Measurements from ENCODE around the gene MAN1B1. TPM values are rescaled to one million over a fixed set of nuclear protein-coding genes. Genes with fewer than 3 reads are reported as not detected.

MAN1B1 gene
- total RNA-seq, 1 donor from 2014 or later = 59.5 TPM

DNA sequence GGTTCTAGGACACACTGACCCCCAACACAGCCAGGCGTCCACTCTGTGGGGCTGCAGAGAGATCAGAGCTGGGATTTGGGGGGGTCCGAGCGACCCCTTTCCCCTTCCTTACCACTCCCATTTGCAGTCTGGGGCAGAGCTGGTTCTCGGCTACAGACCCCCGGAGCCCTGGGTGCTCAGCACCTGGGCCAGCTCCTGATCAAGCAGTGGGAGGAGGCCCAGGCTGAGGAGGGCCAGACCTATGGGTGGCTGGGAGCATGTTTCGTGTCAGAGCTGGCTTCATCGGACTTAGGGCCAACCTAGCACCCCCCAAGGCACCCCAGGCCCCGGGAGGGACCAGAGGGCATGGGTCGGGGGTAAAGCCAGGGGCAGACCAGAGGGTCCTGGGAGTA lies 59.7 kb downstream of the MAN1B1 start:
- DNase-seq = no peak

DNA sequence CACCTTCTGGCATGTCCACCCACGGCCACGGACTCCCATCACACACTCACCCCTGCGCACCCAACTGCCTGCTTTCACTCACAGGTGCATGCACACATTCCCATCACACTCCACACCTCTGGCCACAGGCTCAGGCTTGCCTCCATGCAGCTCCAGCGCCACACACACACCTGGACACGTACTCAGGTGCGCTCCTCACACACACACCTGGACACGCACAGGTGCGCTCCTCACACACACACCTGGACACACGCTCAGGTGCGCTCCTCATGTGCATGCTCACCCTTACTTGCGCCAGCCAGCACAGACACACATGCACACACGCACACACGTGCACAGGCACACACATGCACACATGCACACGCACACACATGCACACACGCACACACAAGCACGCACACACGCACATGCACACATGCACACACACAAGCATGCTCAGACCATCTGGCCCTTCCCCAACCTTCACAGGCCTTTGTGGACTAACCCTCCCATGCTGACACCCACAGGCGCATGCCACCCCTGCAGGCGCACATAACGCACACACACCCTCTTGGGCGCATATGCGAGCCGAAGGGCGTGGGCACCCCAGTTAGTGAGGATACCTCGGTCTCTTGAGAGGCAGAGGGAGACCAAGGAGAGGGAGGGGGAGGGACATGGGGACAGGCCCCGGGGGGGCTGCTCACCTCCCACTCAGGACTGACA lies 60.5 kb downstream of the MAN1B1 start:
- DNase-seq = no peak

DNA sequence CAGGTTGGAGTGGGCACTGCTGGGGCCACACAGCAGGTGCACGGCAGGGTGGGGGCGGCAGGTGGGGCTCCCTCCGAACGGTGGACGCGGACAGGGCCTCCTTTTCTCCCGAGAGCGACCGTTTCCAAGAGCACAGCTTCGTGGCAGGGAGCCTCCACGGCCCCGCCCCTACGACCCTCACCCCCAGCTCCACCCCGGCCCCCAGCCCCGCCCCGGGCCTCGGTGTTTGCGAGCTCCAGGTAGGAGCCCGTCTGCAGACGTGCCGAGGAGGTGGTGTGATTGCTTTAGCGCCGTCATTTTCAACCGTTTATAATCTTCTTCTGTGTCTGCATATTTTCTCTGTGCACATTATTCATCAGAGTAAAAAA lies 61.0 kb downstream of the MAN1B1 start:
- no peak for DNase-seq

DNA sequence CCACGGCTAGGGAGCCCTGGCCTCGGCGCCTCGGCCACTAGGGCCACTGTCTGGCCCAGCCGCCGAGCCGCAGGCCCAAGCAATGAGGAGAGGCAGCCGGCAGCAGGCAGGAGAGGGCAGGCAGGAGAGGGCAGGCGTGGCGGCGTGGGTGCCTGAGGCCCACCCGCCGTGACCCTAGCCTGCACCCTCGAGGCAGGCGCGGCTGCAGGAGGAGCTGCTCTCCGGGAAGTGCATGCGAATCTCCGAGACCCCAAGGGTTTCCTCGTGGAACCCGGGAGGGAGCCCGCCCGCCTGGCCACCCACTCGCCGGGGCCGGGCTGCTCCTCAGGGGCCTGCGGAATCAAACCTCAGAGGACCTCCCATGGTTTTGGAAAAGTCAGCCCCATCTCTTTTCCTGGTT lies 61.5 kb downstream of the MAN1B1 start:
- DNase-seq = no peak

DNA sequence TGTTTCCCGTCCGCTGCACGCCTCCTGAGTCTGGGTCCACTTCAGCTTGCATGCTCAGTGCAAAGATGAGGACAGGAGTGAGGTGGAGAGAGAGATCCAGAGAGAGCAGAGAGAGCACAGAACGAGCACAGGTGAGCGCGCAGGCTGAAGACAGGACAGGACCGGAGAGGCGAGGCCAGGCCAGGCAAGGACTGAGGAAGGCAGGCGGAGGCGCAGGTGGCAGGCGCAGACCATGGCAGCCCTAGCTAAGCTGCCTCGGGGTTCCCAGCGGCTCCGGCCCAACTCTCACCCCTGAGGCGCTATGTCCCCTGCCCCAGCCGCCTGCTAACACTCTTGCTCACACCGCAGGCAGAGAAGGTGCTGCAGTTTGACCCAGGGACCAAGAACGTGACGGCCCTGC lies 61.9 kb downstream of the MAN1B1 start:
- no peak for DNase-seq

DNA sequence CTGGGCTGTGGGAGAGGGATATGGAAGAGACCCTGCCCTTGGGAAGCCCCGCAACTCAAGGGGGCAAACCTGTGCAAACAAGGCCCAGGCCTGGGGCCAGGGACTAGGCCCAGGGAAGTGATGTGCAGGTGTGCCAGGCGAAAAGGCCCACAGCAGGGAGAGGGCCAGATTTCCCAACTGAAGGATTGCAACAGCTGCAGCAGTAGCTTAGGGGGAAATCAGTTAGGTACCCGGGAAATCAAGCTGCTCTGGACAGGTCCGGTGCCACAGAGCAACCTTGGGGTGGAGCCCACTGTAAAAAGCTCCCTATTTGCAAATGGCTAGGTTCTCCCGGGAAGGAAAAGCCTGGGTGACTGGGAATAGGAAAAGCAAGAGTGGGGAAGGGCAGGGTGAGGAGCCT lies 62.6 kb downstream of the MAN1B1 start:
- no peak for DNase-seq

DNA sequence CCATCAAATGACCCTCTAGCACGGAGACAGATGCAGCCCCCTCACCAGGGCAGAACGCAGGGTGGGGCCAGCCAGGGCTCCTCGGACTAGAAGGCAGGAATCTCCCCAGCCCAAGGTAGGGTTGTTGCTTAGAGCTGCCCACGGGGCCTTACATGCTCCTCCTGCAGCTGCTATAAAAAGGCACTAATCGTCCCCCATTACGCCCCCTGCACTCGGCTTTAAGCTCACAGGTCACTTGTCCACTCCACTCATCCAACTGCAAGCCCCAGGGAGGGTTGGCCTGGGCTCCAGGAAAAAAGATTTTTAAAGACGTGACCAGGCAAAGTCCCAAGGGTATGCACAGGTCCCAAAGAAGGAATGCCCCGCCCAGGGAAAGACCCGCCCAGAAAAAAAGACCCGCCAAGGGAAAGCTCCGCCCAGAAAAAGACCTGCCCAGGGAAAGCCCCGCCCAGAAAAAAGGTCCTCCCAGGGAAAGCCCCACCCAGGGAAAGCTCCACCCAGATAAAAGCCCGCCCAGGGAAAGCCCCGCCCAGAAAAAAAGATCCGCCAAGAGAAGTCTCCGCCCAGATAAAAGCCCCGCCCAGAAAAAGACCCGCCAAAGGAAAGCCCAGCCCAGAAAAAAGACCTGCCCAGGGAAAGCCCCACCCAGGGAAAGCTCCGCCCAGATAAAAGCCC lies 63.3 kb downstream of the MAN1B1 start:
- no peak for DNase-seq

DNA sequence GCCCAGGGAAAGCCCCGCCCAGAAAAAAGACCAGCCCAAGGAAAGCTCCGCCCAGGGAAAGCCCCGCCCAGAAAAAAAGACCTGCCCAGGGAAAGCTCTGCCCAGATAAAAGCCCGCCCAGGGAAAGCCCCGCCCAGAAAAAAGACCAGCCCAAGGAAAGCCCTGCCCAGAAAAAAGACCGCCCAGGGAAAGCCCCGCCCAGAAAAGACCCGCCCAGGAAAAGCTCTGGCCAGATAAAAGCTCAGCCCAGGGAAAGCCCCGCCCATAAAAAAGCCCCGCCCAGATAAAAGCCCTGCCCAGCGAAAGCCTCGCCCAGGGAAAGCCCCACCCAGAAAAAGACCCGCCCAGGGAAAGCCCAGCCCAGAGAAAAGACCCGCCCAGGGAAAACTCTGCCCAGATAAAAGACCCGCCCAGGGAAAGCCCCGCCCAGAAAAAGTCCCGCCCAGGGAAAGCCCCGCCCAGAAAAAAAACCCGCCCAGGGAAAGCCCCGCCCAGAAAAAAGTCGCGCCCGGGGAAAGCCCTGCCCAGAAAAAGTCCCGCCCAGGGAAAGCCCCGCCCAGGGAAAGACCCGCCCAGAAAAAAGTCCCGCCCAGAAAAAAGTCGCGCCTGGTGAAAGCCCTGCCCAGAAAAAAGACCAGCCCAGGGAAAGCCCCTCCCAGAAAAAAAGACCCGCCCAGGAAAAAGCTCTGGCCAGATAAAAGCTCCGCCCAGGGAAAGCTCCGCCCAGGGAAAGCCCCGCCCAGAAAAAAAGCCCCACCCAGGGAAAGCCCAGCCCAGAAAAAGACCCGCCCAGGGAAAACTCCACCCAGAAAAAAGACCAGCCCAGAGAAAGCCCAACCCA lies 64.1 kb downstream of the MAN1B1 start:
- no peak for DNase-seq

DNA sequence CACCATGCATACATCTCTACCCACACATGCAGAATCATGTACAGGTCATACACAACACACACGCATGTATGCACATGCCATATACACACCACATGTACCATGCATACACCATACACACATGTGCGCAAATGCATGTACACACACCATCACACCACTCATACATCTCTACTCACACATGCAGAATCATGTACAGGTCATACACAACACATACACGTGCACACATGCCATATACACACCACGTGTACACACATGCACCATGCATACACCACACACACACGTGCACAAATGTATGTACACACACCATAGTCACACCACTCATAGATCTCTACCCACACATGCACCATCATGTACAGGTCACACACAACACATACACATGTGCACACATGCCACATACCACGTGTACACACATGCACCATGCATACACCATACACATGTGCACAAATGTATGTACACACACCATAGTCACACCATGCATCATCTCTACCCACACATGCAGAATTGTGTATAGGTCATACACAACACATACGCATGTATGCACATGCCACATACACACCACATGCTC lies 66.1 kb downstream of the MAN1B1 start:
- no peak for DNase-seq

DNA sequence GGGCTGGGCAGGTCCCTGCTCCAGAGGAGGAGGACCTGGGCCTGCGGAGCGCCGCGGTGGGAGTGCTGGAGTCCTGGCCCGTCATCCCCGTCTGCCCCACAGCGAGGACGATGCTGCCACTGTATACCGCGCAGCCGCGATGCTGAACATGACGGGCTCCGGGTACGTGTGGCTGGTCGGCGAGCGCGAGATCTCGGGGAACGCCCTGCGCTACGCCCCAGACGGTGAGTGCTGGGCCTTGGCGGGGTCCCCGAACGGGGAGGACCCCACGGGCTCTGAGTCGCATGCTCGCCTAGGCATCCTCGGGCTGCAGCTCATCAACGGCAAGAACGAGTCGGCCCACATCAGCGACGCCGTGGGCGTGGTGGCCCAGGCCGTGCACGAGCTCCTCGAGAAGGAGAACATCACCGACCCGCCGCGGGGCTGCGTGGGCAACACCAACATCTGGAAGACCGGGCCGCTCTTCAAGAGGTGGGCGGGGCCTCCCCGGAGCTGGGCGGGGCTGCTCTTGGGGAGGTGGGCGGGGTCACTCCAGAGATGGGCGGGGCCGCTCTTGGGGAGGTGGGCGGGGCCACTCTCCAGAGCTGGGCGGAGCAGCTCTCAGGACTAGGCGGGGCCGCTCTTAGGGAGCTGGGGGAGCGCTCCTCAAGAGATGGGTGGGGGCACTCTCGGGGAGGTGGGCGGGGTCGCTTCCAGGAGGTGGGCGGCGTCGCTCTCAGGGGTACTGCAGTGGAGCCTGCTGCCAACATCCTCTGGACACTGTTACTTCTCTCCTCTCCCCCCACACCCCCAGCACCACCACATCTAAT lies 70.0 kb downstream of the MAN1B1 start:
- no peak for DNase-seq

DNA sequence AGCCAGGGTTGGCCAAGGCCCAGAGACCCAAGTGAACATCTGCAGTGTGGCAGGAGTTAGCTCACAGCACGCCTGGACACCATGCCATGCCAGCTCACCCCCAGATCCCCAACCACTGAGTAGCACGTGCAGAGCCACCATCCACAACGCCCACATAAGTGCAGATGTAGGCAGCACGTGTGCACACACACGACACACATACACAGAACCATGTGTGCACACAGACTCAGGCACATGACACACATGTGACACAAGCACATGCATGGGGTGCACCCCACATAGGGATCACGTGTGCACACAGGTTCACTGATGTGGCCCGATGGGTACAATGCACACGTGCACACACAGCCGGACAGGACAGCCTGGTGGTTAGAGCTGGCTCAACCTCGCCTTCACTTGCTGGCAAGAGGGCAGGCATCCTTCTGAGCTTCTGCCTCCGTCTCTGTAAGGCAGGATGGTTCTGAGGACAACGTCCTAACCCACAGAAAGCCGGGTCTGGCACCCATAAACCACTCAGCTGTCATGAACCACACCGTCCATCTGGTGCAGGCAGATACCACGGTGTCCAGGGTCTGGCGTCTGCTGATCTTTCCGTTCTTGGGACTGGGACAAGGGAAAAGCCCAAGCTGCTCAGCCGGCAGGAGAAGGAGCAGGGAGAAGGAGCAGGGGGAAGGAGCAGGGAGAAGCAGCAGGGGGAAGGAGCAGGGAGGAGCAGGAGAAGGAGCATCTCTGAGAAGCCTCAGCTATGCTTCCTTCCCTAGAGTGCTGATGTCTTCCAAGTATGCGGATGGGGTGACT lies 71.0 kb downstream of the MAN1B1 start:
- DNase-seq = no peak

DNA sequence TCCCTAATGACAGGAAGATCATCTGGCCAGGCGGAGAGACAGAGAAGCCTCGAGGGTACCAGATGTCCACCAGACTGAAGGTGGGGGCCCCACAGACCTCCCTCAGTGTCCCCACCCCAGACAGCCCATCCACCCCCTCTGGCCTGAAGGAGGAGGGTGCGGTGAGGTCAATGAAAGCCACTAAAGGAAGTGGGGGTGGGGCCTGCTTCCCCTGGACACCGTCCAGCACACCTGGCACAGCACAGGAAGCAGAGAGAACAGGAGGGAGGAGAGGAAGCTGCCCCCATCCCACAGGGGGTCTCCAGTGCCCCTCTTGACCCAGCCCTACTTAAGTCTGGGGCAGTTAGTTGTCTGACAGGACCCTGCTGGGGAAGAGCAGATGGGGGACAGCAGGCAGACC lies 71.8 kb downstream of the MAN1B1 start:
- DNase-seq = no peak

Small RNA genes lying within 50 kb of the gene (small RNA-seq; reads per million reads assigned to genes)
- gene RF00153 (ENCODE audit: low replicate concordance) = not detected

Other genes starting within 250 kb of the MAN1B1 start
- 2.2 TPM for gene AJM1, start 244.5 kb upstream of the MAN1B1 start, total RNA-seq
- gene PHPT1, start 237.6 kb upstream of the MAN1B1 start, total RNA-seq = 54.4 TPM
- gene MAMDC4, start 234.6 kb upstream of the MAN1B1 start, total RNA-seq = 3.8 TPM
- gene EDF1, start 220.7 kb upstream of the MAN1B1 start, total RNA-seq = 221 TPM
- 16.1 TPM for gene TRAF2, start 200.5 kb upstream of the MAN1B1 start, total RNA-seq
- 95.9 TPM for gene FBXW5, start 142.2 kb upstream of the MAN1B1 start, total RNA-seq
- 1.4 TPM for gene C8G, start 141.7 kb upstream of the MAN1B1 start, total RNA-seq
- 0.82 TPM for gene LCN12, start 134.7 kb upstream of the MAN1B1 start, total RNA-seq
- gene PTGDS, start 109.5 kb upstream of the MAN1B1 start, total RNA-seq = 10.2 TPM
- gene LCNL1, start 104.0 kb upstream of the MAN1B1 start, total RNA-seq = 0.31 TPM
- gene PAXX, start 94.6 kb upstream of the MAN1B1 start, total RNA-seq = 21.7 TPM
- gene CLIC3, start 90.4 kb upstream of the MAN1B1 start, total RNA-seq = 4.9 TPM
- 16.6 TPM for gene ABCA2, start 58.7 kb upstream of the MAN1B1 start, total RNA-seq
- gene FUT7, start 54.9 kb upstream of the MAN1B1 start, total RNA-seq = 0.10 TPM
- 27.0 TPM for gene NPDC1, start 40.8 kb upstream of the MAN1B1 start, total RNA-seq
- gene ENTPD2, start 32.9 kb upstream of the MAN1B1 start, total RNA-seq = 7.3 TPM
- gene SAPCD2, start 16.4 kb upstream of the MAN1B1 start, total RNA-seq = 5.6 TPM
- 3.2 TPM for gene UAP1L1, start 9.5 kb upstream of the MAN1B1 start, total RNA-seq
- 22.8 TPM for gene DPP7, start 27.7 kb downstream of the MAN1B1 start, total RNA-seq
- gene GRIN1, start 52.2 kb downstream of the MAN1B1 start, total RNA-seq = 1.1 TPM
- 18.9 TPM for gene LRRC26, start 83.1 kb downstream of the MAN1B1 start, total RNA-seq
- not detected for gene TMEM210, start 85.1 kb downstream of the MAN1B1 start, total RNA-seq
- 29.8 TPM for gene ANAPC2, start 101.6 kb downstream of the MAN1B1 start, total RNA-seq
- 57.3 TPM for gene SSNA1, start 101.7 kb downstream of the MAN1B1 start, total RNA-seq
- 5.7 TPM for gene TPRN, start 113.8 kb downstream of the MAN1B1 start, total RNA-seq
- gene TMEM203, start 118.7 kb downstream of the MAN1B1 start, total RNA-seq = 38.3 TPM
- 3.0 TPM for gene NDOR1, start 118.7 kb downstream of the MAN1B1 start, total RNA-seq
- not detected for gene RNF208, start 135.3 kb downstream of the MAN1B1 start, total RNA-seq
- gene CYSRT1, start 138.2 kb downstream of the MAN1B1 start, total RNA-seq = 3.3 TPM
- gene RNF224, start 140.5 kb downstream of the MAN1B1 start, total RNA-seq = not detected
- not detected for gene SLC34A3, start 143.9 kb downstream of the MAN1B1 start, total RNA-seq
- gene TUBB4B, start 154.3 kb downstream of the MAN1B1 start, total RNA-seq = 172 TPM
- not detected for gene STPG3, start 164.3 kb downstream of the MAN1B1 start, total RNA-seq
- gene NELFB, start 168.3 kb downstream of the MAN1B1 start, total RNA-seq = 50.9 TPM
- gene TOR4A, start 190.7 kb downstream of the MAN1B1 start, total RNA-seq = 5.4 TPM
- 18.8 TPM for gene NRARP, start 215.3 kb downstream of the MAN1B1 start, total RNA-seq

All from tongue (tissue), 3 donors.